Measurements from ENCODE around the gene OR2D3.
"Not testable (repeated sequence)": the region's sequence is repeated elsewhere in the genome, so short reads cannot be mapped to it uniquely, and the experiment has no call there.

The OR2D3 gene

GRCh38 chr11:6927030-6927617 lies 6.3 kb downstream of the OR2D3 start:
- in situ Hi-C loops (cut with HindIII; ENCODE audit: low sequenced_read_pairs) = no loop called here

GRCh38 chr11:6928916-6929315 lies 8.1 kb downstream of the OR2D3 start:
- in situ Hi-C loops (cut with HindIII; ENCODE audit: low sequenced_read_pairs) = no loop called here

- in situ Hi-C loops (cut with HindIII; ENCODE audit: low sequenced_read_pairs) = no loop called here
These were observed 10.4 kb downstream of the OR2D3 start for GRCh38 chr11:6931146-6931713.

- in situ Hi-C loops (cut with HindIII; ENCODE audit: low sequenced_read_pairs) = no loop called here
These were observed 11.3 kb downstream of the OR2D3 start for GRCh38 chr11:6932145-6932544.

GRCh38 chr11:6941970-6942369 lies 21.2 kb downstream of the OR2D3 start:
- in situ Hi-C loops (cut with HindIII; ENCODE audit: low sequenced_read_pairs) = no loop called here

- in situ Hi-C loops (cut with HindIII; ENCODE audit: low sequenced_read_pairs) = no loop called here
These were observed 22.3 kb downstream of the OR2D3 start for GRCh38 chr11:6943131-6943530.

- in situ Hi-C loops (cut with HindIII; ENCODE audit: low sequenced_read_pairs) = not testable (repeated sequence)
These were observed 33.4 kb downstream of the OR2D3 start for GRCh38 chr11:6954248-6954647.

- in situ Hi-C loops (cut with HindIII; ENCODE audit: low sequenced_read_pairs) = no loop called here
These were observed 41.3 kb downstream of the OR2D3 start for GRCh38 chr11:6962141-6962540.

GRCh38 chr11:6962673-6963072 lies 41.9 kb downstream of the OR2D3 start:
- in situ Hi-C loops (cut with HindIII; ENCODE audit: low sequenced_read_pairs) = no loop called here

- in situ Hi-C loops (cut with HindIII; ENCODE audit: low sequenced_read_pairs) = no loop called here
These were observed 48.0 kb downstream of the OR2D3 start for GRCh38 chr11:6968816-6969215.

GRCh38 chr11:6969854-6970253 lies 49.1 kb downstream of the OR2D3 start:
- in situ Hi-C loops (cut with HindIII; ENCODE audit: low sequenced_read_pairs) = not testable (repeated sequence)

Data from DLD1 (cell line).